Measurements from ENCODE around the gene SLX9. TPM values are rescaled to one million over a fixed set of nuclear protein-coding genes. Genes with fewer than 3 reads are reported as not detected.

SLX9 gene
- total and polyA plus RNA-seq, 7 donors, result 9.7 to 38.8 (median 20.7) TPM

DNA sequence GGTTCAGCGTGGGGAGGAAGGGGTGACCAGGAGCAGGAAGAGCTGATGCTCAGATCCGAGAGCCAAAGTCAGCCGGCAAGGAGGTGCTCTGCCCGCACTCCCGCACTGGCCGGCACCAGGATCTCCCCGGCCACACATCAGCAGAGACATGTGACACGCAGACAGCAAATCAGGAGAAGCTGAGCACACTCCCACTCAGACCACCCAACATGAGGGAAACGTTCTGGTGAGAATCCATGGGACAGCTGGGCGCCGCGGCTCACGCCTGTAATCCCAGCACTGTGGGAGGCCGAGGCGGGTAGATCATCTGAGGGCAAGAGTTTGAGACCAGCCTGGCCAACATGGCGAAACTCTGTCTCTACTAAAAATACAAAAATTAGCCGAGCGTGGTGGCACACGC is 47.7 kb upstream of the SLX9 start:
- no peaks in the 10 kb centered on the region for H3K36me3 ChIP-seq
- no peaks in the 10 kb centered on the region for H3K4me1 ChIP-seq
- no peak for DNase-seq
- TF ChIP-seq, protein P1, sequence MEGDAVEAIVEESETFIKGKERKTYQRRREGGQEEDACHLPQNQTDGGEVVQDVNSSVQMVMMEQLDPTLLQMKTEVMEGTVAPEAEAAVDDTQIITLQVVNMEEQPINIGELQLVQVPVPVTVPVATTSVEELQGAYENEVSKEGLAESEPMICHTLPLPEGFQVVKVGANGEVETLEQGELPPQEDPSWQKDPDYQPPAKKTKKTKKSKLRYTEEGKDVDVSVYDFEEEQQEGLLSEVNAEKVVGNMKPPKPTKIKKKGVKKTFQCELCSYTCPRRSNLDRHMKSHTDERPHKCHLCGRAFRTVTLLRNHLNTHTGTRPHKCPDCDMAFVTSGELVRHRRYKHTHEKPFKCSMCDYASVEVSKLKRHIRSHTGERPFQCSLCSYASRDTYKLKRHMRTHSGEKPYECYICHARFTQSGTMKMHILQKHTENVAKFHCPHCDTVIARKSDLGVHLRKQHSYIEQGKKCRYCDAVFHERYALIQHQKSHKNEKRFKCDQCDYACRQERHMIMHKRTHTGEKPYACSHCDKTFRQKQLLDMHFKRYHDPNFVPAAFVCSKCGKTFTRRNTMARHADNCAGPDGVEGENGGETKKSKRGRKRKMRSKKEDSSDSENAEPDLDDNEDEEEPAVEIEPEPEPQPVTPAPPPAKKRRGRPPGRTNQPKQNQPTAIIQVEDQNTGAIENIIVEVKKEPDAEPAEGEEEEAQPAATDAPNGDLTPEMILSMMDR (IDR thresholded peaks at IDR 0.05), result no peak
- TF ChIP-seq POLR2AphosphoS5 (IDR thresholded peaks at IDR 0.05), result no peak
- TF ChIP-seq EP300 (IDR thresholded peaks at IDR 0.05), result no peak
- no peak for TF ChIP-seq POLR2A (IDR thresholded peaks at IDR 0.05)
- no peak overlapping the region for H3K27ac ChIP-seq
- no peaks in the 10 kb centered on the region for H3K9me3 ChIP-seq
- WGBS, 2 donors, result 74 to 75% methylated on average over 19 of the region's 19 CpGs
- peaks cover 0 to 11% (median 0%) of the 10 kb centered on the region in 3 donors for H3K27me3 ChIP-seq
- H3K4me3 ChIP-seq, result no peak overlapping the region
- intact Hi-C loops (cut with DNase I), result loop anchor here (1.0 kb wide), 1 partner anchor 40 kb away; no protein-coding TSS in a partner anchor

DNA sequence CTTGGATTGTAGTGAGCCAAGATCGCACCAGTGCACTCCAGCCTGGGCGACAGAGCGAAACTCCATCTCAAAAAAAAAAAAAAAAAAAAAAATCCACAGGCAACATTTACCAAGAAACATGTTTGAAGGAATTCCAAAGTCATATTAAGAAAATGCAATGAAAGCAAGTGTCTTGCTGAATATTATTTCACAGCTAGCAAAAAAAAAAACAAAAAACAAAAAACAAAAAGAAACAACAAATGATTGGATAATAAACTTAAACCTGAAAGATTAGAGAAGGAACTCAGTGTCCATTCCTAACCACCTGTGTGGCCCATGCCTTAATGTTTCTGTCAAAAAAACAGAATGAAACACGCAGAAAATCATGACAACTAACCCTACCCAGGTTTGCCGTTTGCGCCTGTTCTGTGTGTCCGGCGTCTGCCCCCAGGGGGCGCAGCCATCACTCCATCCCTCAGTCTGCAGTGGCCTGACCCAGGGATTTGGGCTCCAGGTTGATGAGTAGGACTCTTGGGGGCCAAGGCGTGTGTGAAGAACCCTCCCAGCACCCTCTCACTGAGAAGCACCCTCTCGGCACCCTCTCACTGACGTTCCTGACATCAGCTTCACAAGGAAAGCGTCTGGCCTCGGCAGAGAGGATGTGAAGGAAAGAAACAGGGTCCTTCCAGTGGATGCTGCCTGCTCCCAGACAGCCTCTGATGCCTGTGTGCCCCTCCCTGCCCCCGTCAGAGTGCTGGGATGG is 47.1 kb upstream of the SLX9 start:
- no peak for TF ChIP-seq POLR2AphosphoS5 (IDR thresholded peaks at IDR 0.05)
- TF ChIP-seq, protein P1 (IDR thresholded peaks at IDR 0.05), result peak; percentile 68 to 89 (median 84)
- WGBS, 2 donors, result 30 to 45% methylated on average over 15 of the region's 15 CpGs

DNA sequence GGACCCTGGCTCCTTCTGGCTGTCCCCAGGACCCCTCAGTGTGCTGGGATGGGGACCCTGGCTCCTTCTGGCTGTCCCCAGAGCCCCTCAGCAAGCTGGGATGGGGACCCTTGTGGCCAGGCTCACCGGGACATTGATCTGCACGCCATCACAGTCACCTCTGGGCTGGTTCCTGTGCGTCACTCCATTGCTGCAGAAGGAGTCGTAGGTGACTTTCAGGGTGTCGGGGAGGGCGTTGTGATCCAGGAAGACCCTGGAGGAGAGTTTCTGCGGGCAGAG is 46.6 kb upstream of the SLX9 start:
- 86 to 91% methylated on average over 7 of the region's 7 CpGs for WGBS, 2 donors
- DNase-seq, result no peak
- intact Hi-C loops (cut with DNase I), result no loop called here
- no peak overlapping the region for H3K4me3 ChIP-seq
- H3K36me3 ChIP-seq, result no peaks in the 10 kb centered on the region
- H3K27ac ChIP-seq, result no peak overlapping the region
- H3K27me3 ChIP-seq, result peaks cover 0 to 11% (median 0%) of the 10 kb centered on the region in 3 donors
- TF ChIP-seq POLR2A (IDR thresholded peaks at IDR 0.05), result no peak
- no peaks in the 10 kb centered on the region for H3K4me1 ChIP-seq
- H3K9me3 ChIP-seq, result no peaks in the 10 kb centered on the region

More for the DNA sequence above, 47.1 kb upstream of the SLX9 start:
- no peak for DNase-seq
- Histone ChIP-seq H3K4me1 (no peaks in the 10 kb centered on the region), H3K27me3 (peaks cover 0 to 11% (median 0%) of the 10 kb centered on the region in 3 donors), H3K36me3 (no peaks in the 10 kb centered on the region), H3K27ac (no peak overlapping the region), H3K4me3 (no peak overlapping the region), H3K9me3 (no peaks in the 10 kb centered on the region)
- intact Hi-C loops (cut with DNase I), result loop anchor here (1.0 kb wide), 1 partner anchor 40 kb away; no protein-coding TSS in a partner anchor

DNA sequence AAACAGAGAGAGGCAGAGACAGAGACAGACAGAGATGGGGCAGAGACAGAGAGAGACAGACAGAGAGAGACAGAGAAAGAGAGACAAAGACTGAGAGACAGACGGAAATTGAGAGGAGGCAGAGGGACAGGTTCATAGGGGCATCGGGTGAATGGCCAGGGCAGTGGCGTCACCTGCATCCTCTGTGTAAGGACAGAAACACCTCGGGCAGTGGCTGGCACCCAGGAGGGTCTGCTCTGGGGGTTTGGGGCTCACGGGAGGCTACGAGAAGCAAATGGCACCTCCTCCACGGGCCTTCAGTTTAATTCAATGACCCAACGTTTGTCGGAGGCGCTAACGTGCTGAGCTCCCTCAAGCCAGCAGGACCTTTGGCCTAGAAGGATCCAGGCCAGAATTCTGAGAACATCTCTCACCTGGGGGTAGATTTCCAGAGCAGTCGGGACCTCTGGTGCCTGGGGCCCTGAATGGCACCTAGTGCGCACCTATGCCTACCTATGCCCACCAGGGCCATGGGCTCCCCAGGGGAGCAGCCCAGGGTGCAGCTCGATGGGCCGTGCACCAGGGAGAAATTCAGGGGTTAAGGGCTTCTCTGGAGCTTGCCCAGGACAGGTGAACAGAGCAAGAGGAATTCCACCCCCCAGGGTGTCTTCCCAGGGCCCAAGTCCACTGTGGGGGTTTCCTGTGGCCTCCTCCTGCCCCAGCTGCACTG is 45.7 kb upstream of the SLX9 start:
- H3K27me3 ChIP-seq, result peaks cover 0 to 11% (median 0%) of the 10 kb centered on the region in 3 donors
- DNase-seq, result no peak
- TF ChIP-seq POLR2A (IDR thresholded peaks at IDR 0.05), result no peak
- TF ChIP-seq POLR2AphosphoS5 (IDR thresholded peaks at IDR 0.05), result no peak
- TF ChIP-seq, protein P1 (IDR thresholded peaks at IDR 0.05), result no peak
- TF ChIP-seq EP300 (IDR thresholded peaks at IDR 0.05), result no peak
- no peaks in the 10 kb centered on the region for H3K4me1 ChIP-seq
- H3K4me3 ChIP-seq, result no peak overlapping the region
- H3K9me3 ChIP-seq, result no peaks in the 10 kb centered on the region
- H3K27ac ChIP-seq, result no peak overlapping the region
- H3K36me3 ChIP-seq, result no peaks in the 10 kb centered on the region
- intact Hi-C loops (cut with DNase I), result no loop called here
- WGBS, 2 donors, result 67 to 90% methylated on average over 15 of the region's 15 CpGs

DNA sequence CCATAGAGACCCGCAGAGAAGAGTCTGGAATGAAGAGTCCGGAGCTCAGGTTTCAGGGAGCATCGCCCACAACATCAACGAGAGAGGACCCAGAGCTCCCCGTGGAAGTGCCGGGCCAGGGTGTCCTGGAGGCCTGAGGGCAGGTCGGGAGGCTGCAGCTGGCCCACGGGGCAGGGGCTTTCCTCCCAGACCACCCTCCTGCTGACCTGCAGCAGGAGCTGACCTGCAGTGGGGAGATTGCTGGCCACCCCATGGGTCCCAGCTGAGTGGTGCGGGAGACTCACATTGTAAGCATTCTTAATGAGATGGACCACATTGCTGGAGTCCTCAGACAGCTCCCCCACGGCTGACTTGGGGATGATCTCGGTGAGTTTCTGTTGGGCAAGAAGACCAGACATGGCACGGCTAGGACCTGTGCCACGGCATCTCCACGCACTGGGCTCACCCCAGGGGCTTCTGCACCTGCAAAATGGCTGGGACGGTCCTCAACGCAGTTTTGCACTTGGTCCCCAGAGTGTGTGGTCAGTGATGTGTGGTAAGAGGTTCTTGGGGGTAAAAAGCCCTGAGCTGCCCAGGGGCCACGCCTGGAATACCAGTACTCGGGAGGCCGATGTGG is 45.0 kb upstream of the SLX9 start:
- 82 to 84% methylated on average over 19 of the region's 19 CpGs for WGBS, 2 donors
- no peak for DNase-seq
- TF ChIP-seq POLR2A (IDR thresholded peaks at IDR 0.05) (no peak), EP300 (IDR thresholded peaks at IDR 0.05) (no peak), POLR2AphosphoS5 (IDR thresholded peaks at IDR 0.05) (no peak)
- TF ChIP-seq, protein P1 (IDR thresholded peaks at IDR 0.05), result no peak
- Histone ChIP-seq H3K4me3 (no peak overlapping the region), H3K27ac (no peak overlapping the region), H3K9me3 (no peaks in the 10 kb centered on the region), H3K27me3 (peaks cover 0 to 11% (median 0%) of the 10 kb centered on the region in 3 donors), H3K36me3 (no peaks in the 10 kb centered on the region), H3K4me1 (no peaks in the 10 kb centered on the region)
- intact Hi-C loops (cut with DNase I), result no loop called here

Data from sigmoid colon (tissue), 7 donors.